ENCODE results near the gene MTMR3.

DNA sequence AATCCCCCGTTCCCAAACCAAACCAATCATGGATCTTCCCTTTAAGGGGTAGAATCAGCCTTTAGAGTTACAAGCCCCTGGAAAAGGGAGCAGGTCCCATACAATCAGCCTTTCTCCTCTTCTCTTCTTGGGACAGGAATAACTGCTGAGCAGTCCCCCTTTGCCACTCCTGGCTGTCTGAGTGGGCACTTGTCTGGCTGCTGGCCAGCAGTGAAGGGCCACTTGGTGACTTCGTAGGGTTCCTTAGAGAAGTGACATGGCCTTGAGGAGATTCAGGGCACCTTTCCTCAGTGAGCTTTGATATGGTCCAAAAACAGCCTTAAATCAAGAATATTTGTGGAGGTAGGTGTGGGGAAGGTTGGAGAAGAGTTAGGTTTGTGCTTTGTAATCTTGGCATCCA is 143.8 kb downstream of the MTMR3 start:
- TF ChIP-seq POLR2AphosphoS5 (IDR thresholded peaks at IDR 0.05; ENCODE audit: low read depth, low read length) (no peak), CTCF (IDR thresholded peaks at IDR 0.05; ENCODE audit: control extremely low read depth in 1 of 3, insufficient read depth in 1 of 3, low read depth in 1 of 3, low read length in 3 of 3) (no peak)
